Esophagus (tissue), 2 donors: ENCODE results near the gene EPB41L1. TPM values are rescaled to one million over a fixed set of nuclear protein-coding genes. Genes with fewer than 3 reads are reported as not detected.

Experiments used
- H3K27ac ChIP-seq, 2 donors: one replicate each; pipeline ENCODE4 v1.5.1; 2013; ENCODE audit warnings: low read depth in 2 of 2, mild to moderate bottlenecking in 2 of 2, inconsistent platforms in 1 of 2, low read length in 1 of 2, moderate library complexity in 1 of 2
- H3K27me3 ChIP-seq, 2 donors: one replicate each; pipeline ENCODE4 v1.6.1; 2013; ENCODE audit warnings: low read length in 2 of 2, control low read depth in 1 of 2, mild to moderate bottlenecking in 1 of 2; ENCODE audit not compliant: insufficient read depth in 2 of 2, control insufficient read depth in 1 of 2
- H3K36me3 ChIP-seq, 2 donors: one replicate each; pipeline ENCODE4 v1.6.1; 2013; ENCODE audit warnings: low read length in 1 of 2; ENCODE audit not compliant: control insufficient read depth in 2 of 2, insufficient read depth in 2 of 2
- H3K4me1 ChIP-seq, 2 donors: one replicate each; pipeline ENCODE4 v1.6.1; 2013; ENCODE audit warnings: low read length in 1 of 2; ENCODE audit not compliant: control insufficient read depth in 2 of 2, insufficient read depth in 2 of 2
- H3K4me3 ChIP-seq, 2 donors: one replicate each; pipeline ENCODE4 v1.5.1; 2013; ENCODE audit warnings: low read length in 2 of 2, mild to moderate bottlenecking in 2 of 2, low read depth in 1 of 2, moderate library complexity in 1 of 2
- H3K9me3 ChIP-seq, 2 donors: one replicate each; pipeline ENCODE4 v1.6.1; 2013; ENCODE audit warnings: mild to moderate bottlenecking in 2 of 2, low read depth in 1 of 2, low read length in 1 of 2, moderate library complexity in 1 of 2; ENCODE audit not compliant: control insufficient read depth in 2 of 2, insufficient read depth in 1 of 2
- WGBS, 2 donors: extraction: QIAGEN DNeasy Blood & Tissue Kit; methylation state at CpG; one replicate each; pipeline ENCODE4 v1.1.7; 2013; 5-methylcytosine and 5-hydroxymethylcytosine counted together
- polyA plus RNA-seq, 2 donors: library from polyadenylated mRNA; stranded (reverse); fragments of 200-250 nt; gene quantifications; one replicate each; pipeline ENCODE4 v1.2.3, GENCODE V29; 2013
- donor health status: healthy with polysubstance abuse.
- donor health status: Bipolar disorder and iron deficiency.

Gene EPB41L1
- polyA plus RNA-seq, 2 donors, result 30.2 to 35.0 TPM

GRCh38 chr20:36275441-36276189 is 121.1 kb downstream of the EPB41L1 start:
- H3K4me3 ChIP-seq, result no peak overlapping the region
- no peaks in the 10 kb centered on the region for H3K27me3 ChIP-seq
- no peaks in the 10 kb centered on the region for H3K4me1 ChIP-seq
- H3K27ac ChIP-seq, result no peak overlapping the region
- WGBS, 2 donors, result 74 to 78% methylated on average over 12 of the region's 12 CpGs
- H3K9me3 ChIP-seq, result no peaks in the 10 kb centered on the region
- H3K36me3 ChIP-seq, result no peaks in the 10 kb centered on the region

GRCh38 chr20:36277546-36277945 is 123.0 kb downstream of the EPB41L1 start:
- H3K9me3 ChIP-seq, result no peaks in the 10 kb centered on the region
- H3K4me1 ChIP-seq, result no peaks in the 10 kb centered on the region
- no peak overlapping the region for H3K27ac ChIP-seq
- H3K27me3 ChIP-seq, result no peaks in the 10 kb centered on the region
- no peaks in the 10 kb centered on the region for H3K36me3 ChIP-seq
- 64 to 69% methylated on average over 9 of the region's 9 CpGs for WGBS, 2 donors
- H3K4me3 ChIP-seq, result no peak overlapping the region

GRCh38 chr20:36279362-36279761 is 124.8 kb downstream of the EPB41L1 start:
- Histone ChIP-seq H3K27ac (no peak overlapping the region), H3K4me1 (no peaks in the 10 kb centered on the region), H3K9me3 (no peaks in the 10 kb centered on the region), H3K27me3 (no peaks in the 10 kb centered on the region), H3K4me3 (no peak overlapping the region), H3K36me3 (no peaks in the 10 kb centered on the region)
- WGBS, 2 donors, result 57 to 63% methylated on average over 5 of the region's 5 CpGs

- Histone ChIP-seq H3K27ac (no peak overlapping the region), H3K9me3 (no peaks in the 10 kb centered on the region), H3K4me1 (no peaks in the 10 kb centered on the region), H3K27me3 (no peaks in the 10 kb centered on the region), H3K4me3 (no peak overlapping the region), H3K36me3 (no peaks in the 10 kb centered on the region)
- 65 to 67% methylated on average over 6 of the region's 6 CpGs for WGBS, 2 donors
Observed at GRCh38 chr20:36279776-36280175, 125.2 kb downstream of the EPB41L1 start.

- H3K36me3 ChIP-seq, result no peaks in the 10 kb centered on the region
- no peak overlapping the region for H3K27ac ChIP-seq
- 82 to 84% methylated on average over 10 of the region's 10 CpGs for WGBS, 2 donors
- H3K9me3 ChIP-seq, result no peaks in the 10 kb centered on the region
- H3K4me3 ChIP-seq, result no peak overlapping the region
- no peaks in the 10 kb centered on the region for H3K4me1 ChIP-seq
- H3K27me3 ChIP-seq, result no peaks in the 10 kb centered on the region
Observed at GRCh38 chr20:36281785-36282380, 127.3 kb downstream of the EPB41L1 start.

Other genes with a start within 250 kb of the EPB41L1 start
- 100 to 1,000 TPM in 1 of 2 donors, 10 to 100 TPM in 1; 84.5 to 182 TPM for gene SCAND1, start 200.2 kb upstream of the EPB41L1 start, polyA plus RNA-seq
- 10 to 100 TPM in 1 of 2 donors, 1 to 10 TPM in 1; 6.1 to 13.5 TPM for gene CNBD2, start 186.2 kb upstream of the EPB41L1 start, polyA plus RNA-seq
- gene AAR2, start 81.7 kb downstream of the EPB41L1 start, polyA plus RNA-seq, result 10 to 100 TPM in 1 of 2 donors, 1 to 10 TPM in 1; 8.4 to 16.5 TPM
- gene DLGAP4, start 151.6 kb downstream of the EPB41L1 start, polyA plus RNA-seq, result 10 to 100 TPM; 15.8 to 24.3 TPM